Activated T-helper 1 cell treated with Interleukin-2 at 50 U/mL for 16 hours (primary cell): Measurements from ENCODE around the gene GALNS.

Experiments
- DNase-seq: peaks from one replicate; pipeline ENCODE4 v3.0.0-alpha.2; 2020; ENCODE audit warnings: low read depth

The GALNS gene

DNA sequence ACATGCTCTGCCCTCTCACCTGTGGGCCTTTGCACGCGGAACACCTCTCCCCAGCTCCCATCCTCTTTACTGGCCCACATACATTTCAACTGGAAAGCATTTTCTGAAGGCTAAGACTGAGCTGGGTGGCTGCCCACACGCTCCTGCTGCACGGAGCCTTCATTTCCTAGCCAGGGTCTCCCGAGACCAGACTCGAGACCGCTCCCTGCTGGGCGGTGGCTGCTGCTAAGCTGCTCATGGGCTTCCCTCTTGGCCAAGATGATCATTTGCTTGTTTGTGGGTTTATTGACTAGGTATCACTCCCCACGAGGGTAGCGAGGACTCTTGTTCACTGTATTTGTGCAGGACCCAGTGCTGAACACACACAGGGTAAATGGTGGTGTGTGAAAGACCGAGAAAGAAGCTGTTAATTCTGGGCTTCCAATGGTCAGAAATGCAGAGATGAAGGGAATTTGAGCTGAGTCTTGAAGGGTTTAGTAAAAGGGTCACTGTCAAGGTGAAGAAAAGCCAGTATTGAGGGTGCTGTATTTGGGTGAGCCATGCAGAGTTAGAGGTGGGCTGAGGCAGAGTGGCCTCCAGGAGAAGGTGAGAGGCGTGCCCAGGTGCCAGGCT is 1.1 kb upstream of the GALNS start:
- DNase-seq, result peak; percentile 52

DNA sequence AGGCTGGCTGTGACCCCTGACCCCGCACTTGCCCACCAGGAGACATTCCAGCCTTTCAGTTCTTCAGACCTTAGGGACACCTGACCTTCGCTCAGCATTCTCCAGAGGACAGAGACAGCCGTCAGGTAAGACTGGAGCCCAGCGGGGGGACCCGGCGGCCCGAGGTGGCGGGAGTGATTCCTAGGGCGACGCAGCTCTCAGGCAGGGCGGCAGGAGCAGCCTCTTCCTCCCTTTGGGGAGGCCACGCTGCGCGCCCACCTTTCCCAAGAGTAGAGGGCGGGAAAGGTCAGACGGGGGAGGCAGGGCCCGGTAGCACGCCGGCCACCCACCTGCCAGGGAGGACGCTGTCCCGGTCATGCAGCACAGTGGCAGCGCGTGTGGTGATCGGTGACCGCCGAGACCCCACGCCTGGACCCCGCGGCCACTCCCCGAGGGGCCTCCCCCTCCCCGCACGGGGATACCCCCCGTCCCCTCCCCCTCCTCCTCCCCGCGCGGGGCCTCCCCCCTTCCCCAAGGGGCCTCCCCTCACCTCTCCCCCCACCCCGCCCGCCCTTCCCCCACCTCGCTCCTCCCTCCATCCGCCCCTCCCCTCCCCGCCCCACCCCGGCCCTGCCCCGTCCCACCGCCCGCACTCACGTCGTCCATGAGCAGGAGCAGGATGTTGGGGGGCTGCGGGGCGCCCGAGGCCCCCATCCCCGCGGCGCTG is 472 bp downstream of the GALNS start:
- no peak for DNase-seq

DNA sequence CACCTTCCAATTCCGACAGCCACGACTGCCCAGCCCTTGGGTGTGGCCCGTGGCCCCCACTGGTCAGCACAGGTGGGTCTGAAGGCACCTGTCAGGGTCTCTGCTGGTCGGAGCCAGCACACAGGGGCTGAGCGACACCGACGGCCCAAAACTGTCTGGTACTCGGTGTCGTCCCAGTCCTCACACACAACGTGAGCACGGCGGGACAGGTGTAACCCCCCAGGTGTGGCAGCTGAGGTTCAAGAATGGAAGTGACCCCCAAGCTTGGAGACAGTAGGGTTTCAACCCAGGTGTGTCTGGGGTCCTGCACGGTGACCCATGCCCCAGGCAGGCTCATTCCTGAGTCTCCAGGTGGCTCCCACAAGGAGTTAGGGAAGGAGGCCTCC is 1.0 kb downstream of the GALNS start:
- no peak for DNase-seq

DNA sequence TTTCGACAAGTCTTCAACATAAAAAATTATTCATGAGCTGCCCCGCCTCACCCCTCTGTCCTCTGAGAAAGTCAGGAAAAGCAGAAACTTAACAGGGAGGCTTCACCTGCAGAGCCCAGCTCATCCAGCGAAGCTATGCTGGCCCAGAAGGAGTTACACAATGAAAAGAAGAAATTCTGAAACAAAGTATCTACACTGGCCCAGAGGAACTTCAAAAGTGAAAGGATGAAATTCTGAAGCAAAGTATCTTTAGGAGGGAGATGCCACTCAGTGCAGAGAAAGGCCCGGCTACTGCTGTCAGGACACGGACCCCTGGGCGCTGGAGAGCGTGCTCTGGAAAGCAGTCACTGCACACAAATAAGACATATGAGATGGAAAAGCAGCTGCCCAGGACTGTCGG is 1.6 kb downstream of the GALNS start:
- DNase-seq, result no peak

DNA sequence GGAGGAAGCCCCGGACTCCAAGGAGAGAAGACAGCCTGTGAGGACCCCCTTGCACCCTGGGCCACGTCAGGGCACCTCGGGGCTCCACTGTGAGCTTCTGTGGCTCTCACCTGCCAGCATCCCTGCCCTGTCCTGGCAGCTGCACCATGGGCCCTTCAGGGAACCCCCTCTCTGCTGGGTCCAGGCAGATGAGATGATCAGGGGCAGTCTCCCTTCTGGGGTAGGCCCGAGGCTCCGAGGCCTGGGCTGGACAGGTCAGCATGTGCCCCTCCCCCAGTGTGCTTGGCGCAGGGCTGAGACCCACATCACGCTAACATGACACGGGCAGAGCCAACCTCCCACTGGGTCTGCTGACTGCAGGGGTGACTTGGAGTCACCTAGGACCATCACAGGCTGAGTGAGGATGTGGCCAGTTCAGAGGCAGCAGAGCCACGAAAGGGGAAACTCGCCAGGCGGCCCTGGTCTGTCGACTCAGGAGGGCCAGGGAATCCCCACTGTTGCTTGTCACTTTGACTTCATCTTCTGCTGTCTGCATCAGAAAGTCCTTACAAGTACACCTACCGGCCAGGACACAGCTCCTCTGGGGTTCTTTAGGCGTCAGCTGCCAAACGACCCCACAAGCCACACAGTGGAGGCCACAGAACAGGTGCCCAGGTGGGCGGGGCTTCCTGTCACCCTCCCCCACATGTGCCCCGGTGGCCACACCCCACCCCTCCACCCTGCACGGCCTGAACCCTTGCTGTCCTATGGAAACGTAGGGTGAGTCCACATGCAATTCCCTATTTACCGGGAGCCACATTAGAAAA is 2.2 kb downstream of the GALNS start:
- DNase-seq, result no peak

DNA sequence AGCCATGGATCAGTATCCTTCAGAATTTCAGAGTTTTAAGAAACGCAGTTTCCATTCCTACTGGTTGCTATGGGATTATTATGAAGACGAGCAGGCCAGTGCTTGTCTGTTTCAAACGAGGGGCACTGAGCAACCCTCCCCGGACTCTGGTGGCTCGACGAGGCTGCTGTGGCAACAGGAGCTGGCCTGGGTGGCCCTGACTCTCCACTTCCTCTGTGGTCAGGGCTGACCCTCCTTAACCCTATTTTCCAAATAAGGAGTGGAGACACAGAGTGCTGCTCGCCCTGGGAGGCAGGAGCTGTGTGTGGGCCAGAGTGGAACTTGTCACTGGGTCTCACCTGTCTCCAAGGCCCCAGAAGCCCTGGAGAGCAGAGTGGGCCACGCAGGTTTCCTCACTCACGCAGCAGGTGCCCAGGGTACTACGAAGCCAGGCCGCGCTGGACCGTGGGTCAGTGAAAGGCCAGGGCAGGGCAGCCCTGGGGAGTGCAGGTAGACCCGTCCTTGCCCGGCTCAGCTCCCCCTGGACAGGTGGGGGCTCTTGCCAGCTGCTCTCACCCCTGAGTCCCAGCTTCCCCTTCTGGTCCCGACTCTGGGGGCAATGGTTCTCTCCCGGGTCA is 3.3 kb downstream of the GALNS start:
- DNase-seq, result no peak

DNA sequence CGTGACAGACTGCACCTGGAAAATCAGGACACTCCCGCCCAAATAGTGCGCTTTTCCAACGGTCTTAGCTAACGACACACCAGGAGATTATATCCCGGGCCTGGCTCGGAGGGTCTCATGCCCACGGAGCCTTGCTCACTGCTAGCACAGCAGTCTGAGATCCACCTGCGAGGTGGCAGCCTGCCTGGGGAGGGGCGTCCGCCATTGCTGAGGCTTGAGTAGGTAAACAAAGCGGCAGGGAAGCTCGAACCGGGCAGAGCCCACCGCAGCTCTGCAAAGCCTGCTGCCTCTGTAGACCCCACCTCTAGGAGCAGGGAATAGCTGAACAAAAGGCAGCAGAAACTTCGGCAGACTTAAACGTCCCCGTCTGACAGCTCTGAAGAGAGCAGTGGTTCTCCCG is 5.1 kb downstream of the GALNS start:
- DNase-seq, result no peak

DNA sequence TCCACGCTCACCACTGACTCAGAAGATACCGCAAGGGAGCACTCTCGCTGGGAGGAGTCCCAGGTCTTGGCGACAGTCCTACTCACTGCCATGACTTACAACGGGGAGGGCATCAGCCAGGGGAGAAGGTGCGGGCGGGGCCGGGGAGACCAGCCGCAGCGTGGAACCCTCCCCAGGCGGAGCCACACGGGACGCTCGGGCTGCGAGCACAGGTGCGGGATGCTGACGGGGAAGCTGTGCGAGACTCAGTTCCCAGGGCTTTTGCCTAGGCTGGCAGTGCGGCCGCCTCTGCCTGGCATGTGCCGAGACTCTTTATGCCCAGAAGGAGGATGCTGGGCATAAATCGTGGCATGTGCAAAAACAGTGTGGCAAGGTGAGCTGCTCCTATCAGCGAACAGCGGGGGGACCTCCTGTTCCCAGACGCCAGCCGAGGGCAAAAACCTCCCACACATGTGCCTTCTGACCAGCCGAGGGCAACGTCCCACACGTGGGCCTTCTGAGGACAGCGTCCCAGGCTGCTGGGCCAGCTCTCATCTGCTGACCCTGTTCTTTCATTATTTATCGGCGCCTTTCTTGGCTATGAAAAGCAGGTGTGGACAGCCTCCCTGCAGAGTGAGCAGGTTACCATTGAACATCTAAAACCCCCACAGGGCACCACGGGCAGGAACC is 6.1 kb downstream of the GALNS start:
- no peak for DNase-seq

DNA sequence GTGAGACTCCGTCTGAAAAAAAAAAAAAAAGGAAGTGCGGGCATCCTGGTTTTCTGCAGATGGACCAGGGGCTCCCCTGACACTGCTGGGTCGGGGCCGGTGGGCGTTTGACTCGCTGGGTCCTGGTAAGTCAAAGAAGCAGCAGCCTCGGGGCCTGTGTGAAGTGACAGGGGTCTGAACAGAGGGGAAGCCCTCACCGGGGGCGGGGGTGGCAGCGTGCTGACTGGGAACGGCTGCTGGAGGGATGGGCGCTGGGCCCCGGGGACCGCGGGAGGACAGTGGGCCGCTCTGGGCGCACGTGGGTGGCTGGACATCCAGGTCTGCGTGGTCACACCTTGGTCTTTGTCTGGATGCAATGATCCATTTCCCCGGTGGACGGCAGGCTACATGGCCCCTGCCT is 8.2 kb downstream of the GALNS start:
- DNase-seq, result no peak

DNA sequence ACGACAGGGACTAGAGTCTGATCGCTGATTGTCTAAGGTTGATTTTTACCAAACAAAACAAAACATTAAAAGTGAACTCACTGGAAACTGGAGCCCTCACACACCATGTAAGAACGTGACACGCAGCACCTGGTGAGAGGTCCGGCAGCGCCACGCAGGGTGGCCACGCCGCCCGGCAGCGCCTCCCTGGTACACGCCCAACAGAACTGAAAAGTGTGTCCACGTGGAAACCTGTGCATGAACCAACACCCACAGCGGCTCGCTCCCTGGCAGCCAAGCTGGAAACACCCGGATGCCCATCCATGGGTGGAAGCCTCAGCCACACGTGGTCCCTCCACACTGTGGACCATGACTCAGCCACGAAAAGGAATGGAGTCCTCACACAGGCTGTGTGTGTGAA is 9.1 kb downstream of the GALNS start:
- no peak for DNase-seq

DNA sequence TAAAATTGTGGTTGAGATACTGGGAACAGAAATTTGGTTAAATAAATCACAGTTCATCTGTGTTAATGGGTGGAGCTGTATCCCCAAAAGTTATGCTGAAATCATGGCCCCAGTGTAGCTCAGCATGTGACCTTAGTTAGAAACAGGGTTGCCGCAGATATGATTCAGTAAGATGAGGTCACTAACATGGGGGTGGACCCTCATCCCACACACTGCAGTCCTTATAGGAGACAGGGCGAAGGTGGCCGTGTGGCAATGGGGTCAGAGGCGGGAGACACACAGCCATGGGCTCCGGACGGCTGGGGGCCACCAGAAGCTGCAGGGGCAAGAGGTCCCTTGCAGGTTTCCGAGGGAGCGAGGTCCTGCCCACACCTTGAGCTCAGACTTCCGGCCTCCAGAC is 10.7 kb downstream of the GALNS start:
- DNase-seq, result no peak

DNA sequence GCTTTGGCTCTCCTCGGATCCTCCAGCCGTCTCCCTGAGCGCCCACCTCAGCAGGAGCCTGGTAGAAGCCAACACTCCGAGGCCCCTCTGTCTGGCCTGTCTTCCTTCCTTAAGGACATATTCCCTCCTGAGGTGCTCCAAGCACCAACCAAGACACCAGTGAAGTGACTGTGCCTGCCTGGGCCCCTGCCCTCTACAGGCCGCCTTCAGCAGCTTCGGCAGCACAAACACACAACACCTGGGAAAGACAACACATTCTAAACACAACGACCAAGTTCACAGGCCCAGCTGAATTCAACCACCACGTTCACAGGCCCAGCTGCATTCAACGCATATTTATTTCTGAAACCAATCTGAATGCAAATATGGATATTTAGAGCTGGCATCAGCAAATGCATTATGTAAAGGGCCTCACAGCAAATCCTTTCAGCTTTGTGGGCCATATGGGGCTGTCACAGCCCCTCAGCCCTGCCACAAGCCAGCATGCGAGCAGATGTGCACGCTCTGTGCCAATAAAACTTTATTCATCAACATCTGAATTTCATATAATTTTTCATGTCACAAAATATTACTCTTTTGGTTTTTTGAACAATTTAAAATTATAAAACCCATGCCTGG is 12.2 kb downstream of the GALNS start:
- DNase-seq, result no peak

DNA sequence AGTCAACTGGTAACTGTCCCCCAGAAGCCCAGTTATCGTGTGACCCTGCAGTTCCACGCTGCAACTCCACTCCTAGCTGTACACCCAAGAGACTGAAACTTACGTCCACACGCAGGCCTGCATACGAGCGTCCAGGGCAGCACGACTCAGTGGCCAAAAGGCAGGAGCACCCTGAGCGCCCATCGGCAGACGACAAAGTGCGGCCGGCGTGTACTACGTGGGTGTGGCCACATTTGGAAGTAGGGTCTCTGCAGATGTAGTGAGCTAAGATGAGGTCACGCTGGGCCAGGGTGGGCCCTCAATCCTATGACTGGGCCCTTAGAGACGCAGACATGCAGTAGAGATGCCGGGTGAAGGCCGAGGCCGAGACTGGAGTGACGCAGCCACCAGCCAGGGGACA is 13.5 kb downstream of the GALNS start:
- no peak for DNase-seq

DNA sequence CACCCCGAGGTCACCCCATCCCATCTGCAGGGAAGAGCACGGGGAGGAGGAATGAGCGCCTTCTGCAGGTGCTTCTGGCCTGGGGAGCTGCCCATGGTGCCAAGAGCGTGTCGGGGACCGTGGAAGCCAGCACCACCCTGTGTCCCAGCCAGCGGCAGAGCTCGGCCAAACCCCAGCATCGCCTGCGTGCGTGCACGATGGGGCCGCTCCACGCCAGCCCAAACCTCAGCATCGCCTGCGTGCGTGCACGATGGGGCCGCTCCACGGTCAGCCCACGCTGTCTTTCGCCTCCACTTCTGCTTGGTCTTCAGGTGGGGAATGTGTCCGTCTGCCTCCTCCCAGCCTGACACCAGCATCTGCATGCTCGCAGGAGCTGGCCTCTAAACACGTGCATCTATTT is 13.9 kb downstream of the GALNS start:
- no peak for DNase-seq

DNA sequence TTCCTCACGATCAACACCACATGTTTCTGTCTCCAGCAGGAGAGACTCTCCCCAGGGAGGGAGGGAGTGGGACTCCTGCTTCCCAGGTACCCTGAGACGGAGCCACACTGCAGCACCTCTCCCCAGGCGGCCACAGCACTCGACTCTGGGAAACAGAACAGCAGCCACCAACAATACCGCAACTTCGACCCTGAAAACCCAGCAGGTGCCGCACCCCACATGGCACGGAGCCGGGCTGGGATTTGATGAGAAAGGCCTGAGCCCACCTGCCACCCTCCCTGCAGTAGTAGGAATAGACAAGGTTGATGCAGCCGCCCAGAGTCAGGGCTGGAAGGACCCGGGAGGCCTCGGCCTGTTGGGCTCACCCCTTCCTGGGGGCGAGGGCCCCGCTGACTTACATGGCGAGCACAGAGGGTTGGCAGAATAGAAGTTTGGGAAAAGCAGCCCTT is 14.4 kb downstream of the GALNS start:
- DNase-seq, result no peak

DNA sequence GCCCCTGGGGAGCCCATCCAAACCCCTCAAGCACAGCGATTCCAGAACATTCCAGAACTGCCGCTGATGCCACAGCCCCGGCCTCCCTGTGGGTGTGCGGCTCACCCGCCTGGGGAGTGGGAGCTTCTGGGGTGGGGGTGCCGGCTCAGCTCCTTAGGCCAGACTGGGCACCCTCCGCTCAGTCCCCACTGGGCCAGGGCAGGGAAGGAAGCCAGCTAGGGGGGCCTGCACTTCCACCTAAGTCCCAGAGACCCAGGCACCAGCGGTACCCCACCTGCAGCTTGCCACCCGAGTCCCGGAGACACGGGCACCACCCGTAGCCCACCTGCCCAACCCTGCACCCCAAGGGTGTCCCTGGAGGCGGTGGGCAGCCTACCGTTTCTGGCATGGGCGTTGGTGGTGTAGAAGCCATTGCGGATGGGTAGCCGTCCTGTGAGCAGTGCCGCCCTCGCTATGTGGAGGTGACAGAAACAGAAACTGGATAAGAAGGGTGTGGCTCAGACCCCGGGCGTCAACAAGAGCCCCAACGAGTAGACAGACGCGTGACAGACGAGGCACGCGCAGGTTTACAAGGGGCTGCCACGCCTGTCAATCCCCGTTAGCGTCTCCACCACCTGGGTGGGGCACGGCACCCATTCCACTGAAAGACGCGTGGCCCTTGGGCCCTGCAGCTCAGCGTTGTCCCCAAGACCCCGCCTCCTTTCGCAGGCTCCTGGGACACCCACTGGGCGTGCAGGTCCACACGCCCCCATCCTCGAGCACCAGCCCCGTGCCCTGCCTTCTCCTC is 15.0 kb downstream of the GALNS start:
- no peak for DNase-seq

DNA sequence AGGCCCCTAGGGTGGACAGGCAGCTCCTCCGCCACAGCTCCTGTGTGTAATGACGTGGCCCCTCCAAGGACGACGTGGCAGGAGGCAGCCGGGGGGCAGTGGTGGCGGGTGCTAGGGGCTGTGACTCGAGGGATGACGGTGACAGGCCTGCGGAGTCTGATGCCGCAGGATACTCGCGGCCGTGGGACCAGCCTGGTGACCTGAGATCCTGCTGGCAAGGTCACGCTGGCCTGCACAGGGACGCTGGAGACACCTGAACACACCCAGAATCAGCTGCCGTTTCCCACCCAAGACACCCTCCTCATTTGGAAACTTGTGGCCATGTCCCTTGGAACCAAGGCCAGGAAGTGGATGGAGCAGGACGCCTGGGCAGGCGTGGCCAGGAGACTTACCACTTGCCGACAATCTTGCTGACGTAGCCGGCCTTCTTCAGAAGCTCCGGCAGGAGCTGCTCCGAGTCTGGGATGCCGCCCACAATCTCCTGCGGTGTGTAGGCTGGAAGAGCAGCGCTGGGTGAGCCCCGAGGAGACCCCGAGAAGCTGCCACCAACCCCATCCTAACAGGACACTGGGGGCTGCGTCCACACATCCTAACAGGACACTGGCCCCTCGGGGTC is 16.0 kb downstream of the GALNS start:
- no peak for DNase-seq

DNA sequence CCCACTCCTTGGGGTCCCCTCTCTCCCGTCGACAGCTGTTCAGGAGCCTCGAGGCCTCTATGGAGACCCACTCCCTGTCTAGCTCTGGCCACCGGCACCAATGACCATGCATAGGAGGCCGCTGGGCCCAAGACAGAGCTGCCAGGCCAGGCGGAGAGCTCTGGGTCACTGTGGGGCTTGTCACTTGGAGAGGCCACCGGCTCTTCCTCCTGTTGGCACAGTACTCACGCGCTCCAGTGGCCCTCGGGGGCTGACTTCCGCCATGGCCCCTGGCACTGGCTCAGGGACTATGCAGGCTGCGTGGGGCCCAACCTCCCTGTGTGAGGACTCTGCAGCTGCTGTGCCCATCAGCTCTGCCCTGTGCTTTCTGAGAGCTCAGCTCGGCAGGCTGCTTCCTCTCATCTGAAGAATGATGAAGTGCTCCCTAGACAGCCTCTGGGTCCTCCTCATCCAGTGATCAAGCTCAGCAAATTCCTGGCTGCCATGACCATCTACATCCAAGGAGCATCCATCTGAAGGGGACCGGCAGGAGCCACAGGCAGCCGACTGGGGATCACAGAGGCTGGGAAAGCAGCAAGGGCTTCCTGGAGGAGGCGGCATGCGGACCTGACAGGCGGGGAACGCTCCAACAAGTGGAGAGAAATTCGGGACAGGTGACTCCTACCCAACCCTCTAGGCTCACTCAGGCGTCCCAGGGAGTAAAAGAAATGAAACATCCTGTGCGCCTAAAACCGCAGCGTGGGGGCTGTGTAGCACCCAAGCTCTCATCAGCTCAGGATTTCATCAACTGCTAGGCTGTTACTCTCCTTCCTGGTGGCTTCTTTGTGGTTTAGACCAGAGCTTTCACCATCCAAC is 16.8 kb downstream of the GALNS start:
- DNase-seq, result no peak

DNA sequence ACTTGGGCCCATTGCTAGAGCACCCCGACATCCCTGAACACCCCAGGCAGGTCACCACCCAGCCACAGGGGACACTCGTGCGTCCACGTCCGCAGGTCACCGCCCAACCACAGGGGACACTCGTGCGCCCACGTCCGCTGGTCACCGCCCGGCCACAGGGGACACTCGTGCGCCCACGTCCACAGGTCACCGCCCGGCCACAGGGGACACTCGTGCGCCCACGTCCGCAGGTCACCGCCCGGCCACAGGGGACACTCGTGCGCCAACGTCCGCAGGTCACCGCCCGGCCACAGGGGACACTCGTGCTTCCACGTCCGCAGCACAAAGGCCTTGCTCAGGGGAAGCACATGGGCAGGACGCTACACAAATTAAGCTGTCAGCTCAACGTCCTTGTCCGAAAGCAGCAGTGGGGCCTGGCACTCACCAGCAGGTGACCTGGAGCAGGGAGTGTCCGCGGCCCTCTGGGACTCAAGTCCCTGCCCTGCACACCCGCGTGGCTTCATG is 17.7 kb downstream of the GALNS start:
- DNase-seq, result no peak
